ENCODE results near the gene ADORA3.
"Not testable (repeated sequence)": the region's sequence is repeated elsewhere in the genome, so short reads cannot be mapped to it uniquely, and the experiment has no call there.

Gene ADORA3

GRCh38 chr1:111503585-111504060, at the start of gene ADORA3, which contains the start of gene TMIGD3:
Gene ADORA3 (minus strand): TSS chr1:111503633. CDS start chr1:111503354, 279 bp downstream.
Gene TMIGD3 (minus strand): TSS chr1:111503633. CDS start chr1:111503354, 279 bp downstream.
- peak; percentile 89 for DNase-seq (ENCODE audit: low read depth)
- peak within 1 kb of the TSS; percentile 33 for H3K4me3 ChIP-seq (ENCODE audit: low read depth, low read length)
- TF ChIP-seq CTCF (IDR thresholded peaks at IDR 0.05; ENCODE audit: low read depth, low read length) (no peak), MYC (IDR thresholded peaks at IDR 0.05; ENCODE audit: low read depth, low read length) (no peak), POLR2A (IDR thresholded peaks at IDR 0.05; ENCODE audit: extremely low read depth, insufficient read length) (no peak), MAX (IDR thresholded peaks at IDR 0.05; ENCODE audit: low read depth, low read length) (no peak)

- TF ChIP-seq POLR2A (IDR thresholded peaks at IDR 0.05; ENCODE audit: extremely low read depth, insufficient read length) = no peak
- TF ChIP-seq MYC (IDR thresholded peaks at IDR 0.05; ENCODE audit: low read depth, low read length) = no peak
- no peak for TF ChIP-seq MAX (IDR thresholded peaks at IDR 0.05; ENCODE audit: low read depth, low read length)
- TF ChIP-seq CTCF (IDR thresholded peaks at IDR 0.05; ENCODE audit: low read depth, low read length) = no peak
- DNase-seq (ENCODE audit: low read depth) = no peak
- no peak overlapping the region for H3K4me3 ChIP-seq (ENCODE audit: low read depth, low read length)
These were observed 49.8 kb upstream of the ADORA3 start for GRCh38 chr1:111553196-111553595.

GRCh38 chr1:111552587-111552986, 49.2 kb upstream of the ADORA3 start:
- no peak for TF ChIP-seq POLR2A (IDR thresholded peaks at IDR 0.05; ENCODE audit: extremely low read depth, insufficient read length)
- TF ChIP-seq MYC (IDR thresholded peaks at IDR 0.05; ENCODE audit: low read depth, low read length) = no peak
- TF ChIP-seq MAX (IDR thresholded peaks at IDR 0.05; ENCODE audit: low read depth, low read length) = no peak
- TF ChIP-seq CTCF (IDR thresholded peaks at IDR 0.05; ENCODE audit: low read depth, low read length) = no peak
- no peak for DNase-seq (ENCODE audit: low read depth)

GRCh38 chr1:111551623-111552411, 48.4 kb upstream of the ADORA3 start:
- H3K4me3 ChIP-seq (ENCODE audit: low read depth, low read length) = no peak overlapping the region
- no peak for TF ChIP-seq CTCF (IDR thresholded peaks at IDR 0.05; ENCODE audit: low read depth, low read length)
- no peak for TF ChIP-seq MYC (IDR thresholded peaks at IDR 0.05; ENCODE audit: low read depth, low read length)
- no peak for TF ChIP-seq POLR2A (IDR thresholded peaks at IDR 0.05; ENCODE audit: extremely low read depth, insufficient read length)
- no peak for TF ChIP-seq MAX (IDR thresholded peaks at IDR 0.05; ENCODE audit: low read depth, low read length)
- DNase-seq (ENCODE audit: low read depth) = no peak

More at GRCh38 chr1:111552587-111552986, 49.2 kb upstream of the ADORA3 start:
- H3K4me3 ChIP-seq (ENCODE audit: low read depth, low read length) = no peak overlapping the region

- DNase-seq (ENCODE audit: low read depth); H3K4me3 ChIP-seq (ENCODE audit: low read depth, low read length): not testable (repeated sequence)
These were observed 44.4 kb upstream of the ADORA3 start for GRCh38 chr1:111547786-111548185.

- no peak overlapping the region for H3K4me3 ChIP-seq (ENCODE audit: low read depth, low read length)
- TF ChIP-seq MAX (IDR thresholded peaks at IDR 0.05; ENCODE audit: low read depth, low read length) (no peak), POLR2A (IDR thresholded peaks at IDR 0.05; ENCODE audit: extremely low read depth, insufficient read length) (no peak), CTCF (IDR thresholded peaks at IDR 0.05; ENCODE audit: low read depth, low read length) (no peak), MYC (IDR thresholded peaks at IDR 0.05; ENCODE audit: low read depth, low read length) (no peak)
- no peak for DNase-seq (ENCODE audit: low read depth)
These were observed 38.8 kb upstream of the ADORA3 start for GRCh38 chr1:111542187-111542586.

Measured in NB4 (cell line).